OCI-M2 (cell line): ENCODE data around the gene ZNF445.
A peak's percentile ranks its signal among the peaks of the same experiment; 100 is the strongest.
"Not testable (repeated sequence)": the region's sequence is repeated elsewhere in the genome, so short reads cannot be mapped to it uniquely, and the experiment has no call there.

Source experiments
- DNase-seq: peaks from one replicate; lab custom pipeline; 2025; ENCODE audit not compliant: unreplicated experiment; lab: John Stamatoyannopoulos, UW

ZNF445 gene

GRCh38 chr3:44476963-44477311 lies 533 bp downstream of the ZNF445 start:
- DNase-seq, result no peak

GRCh38 chr3:44476181-44476611 lies 1.3 kb downstream of the ZNF445 start:
- DNase-seq, result no peak

- not testable (repeated sequence) for DNase-seq
Observed at GRCh38 chr3:44474886-44475285, 2.6 kb downstream of the ZNF445 start.

- no peak for DNase-seq
Observed at GRCh38 chr3:44470430-44470829, 7.0 kb downstream of the ZNF445 start.

GRCh38 chr3:44469914-44470313 lies 7.6 kb downstream of the ZNF445 start:
- no peak for DNase-seq

- DNase-seq, result no peak
Observed at GRCh38 chr3:44468572-44469520, 8.6 kb downstream of the ZNF445 start.

- not testable (repeated sequence) for DNase-seq
Observed at GRCh38 chr3:44468099-44468537, 9.4 kb downstream of the ZNF445 start.

GRCh38 chr3:44467241-44467640 lies 10.2 kb downstream of the ZNF445 start:
- no peak for DNase-seq

GRCh38 chr3:44464920-44465319 lies 12.6 kb downstream of the ZNF445 start:
- DNase-seq, result not testable (repeated sequence)

- no peak for DNase-seq
Observed at GRCh38 chr3:44464509-44464908, 13.0 kb downstream of the ZNF445 start.

GRCh38 chr3:44460050-44460449 lies 17.4 kb downstream of the ZNF445 start:
- DNase-seq, result not testable (repeated sequence)

GRCh38 chr3:44455318-44455717 lies 22.2 kb downstream of the ZNF445 start:
- no peak for DNase-seq

GRCh38 chr3:44454258-44454657 lies 23.2 kb downstream of the ZNF445 start:
- no peak for DNase-seq

GRCh38 chr3:44451441-44451840 lies 26.0 kb downstream of the ZNF445 start:
- no peak for DNase-seq

- DNase-seq, result no peak
Observed at GRCh38 chr3:44446929-44447328, 30.5 kb downstream of the ZNF445 start.

GRCh38 chr3:44445786-44446185 lies 31.7 kb downstream of the ZNF445 start:
- DNase-seq, result no peak

GRCh38 chr3:44444896-44445691 lies 32.4 kb downstream of the ZNF445 start:
- DNase-seq, result no peak

GRCh38 chr3:44444437-44444836 lies 33.0 kb downstream of the ZNF445 start:
- DNase-seq, result no peak

GRCh38 chr3:44442596-44443309 lies 34.7 kb downstream of the ZNF445 start:
- DNase-seq, result no peak

GRCh38 chr3:44439499-44440295 lies 37.8 kb downstream of the ZNF445 start:
- DNase-seq, result peak; percentile 65
